Lower leg skin (tissue), 3 donors: ENCODE data around the gene TIAM2.

Experiments used
- POLR2A ChIP-seq, 2 donors: fragments of 450-650 bp; IDR thresholded peaks; one replicate each; pipeline ENCODE4 v1.6.1; 2016 to 2017; ENCODE audit warnings: antibody characterized with exemption in 2 of 2, mild to moderate bottlenecking in 1 of 2, moderate library complexity in 1 of 2
- TF ChIP-seq, protein P1 (sequence below), 3 donors: fragments of 450-650 bp; IDR thresholded peaks; one replicate each; pipeline ENCODE4 v1.5.1; 2016; ENCODE audit warnings: antibody characterized with exemption in 3 of 3, mild to moderate bottlenecking in 3 of 3, moderate library complexity in 2 of 3

DNA sequence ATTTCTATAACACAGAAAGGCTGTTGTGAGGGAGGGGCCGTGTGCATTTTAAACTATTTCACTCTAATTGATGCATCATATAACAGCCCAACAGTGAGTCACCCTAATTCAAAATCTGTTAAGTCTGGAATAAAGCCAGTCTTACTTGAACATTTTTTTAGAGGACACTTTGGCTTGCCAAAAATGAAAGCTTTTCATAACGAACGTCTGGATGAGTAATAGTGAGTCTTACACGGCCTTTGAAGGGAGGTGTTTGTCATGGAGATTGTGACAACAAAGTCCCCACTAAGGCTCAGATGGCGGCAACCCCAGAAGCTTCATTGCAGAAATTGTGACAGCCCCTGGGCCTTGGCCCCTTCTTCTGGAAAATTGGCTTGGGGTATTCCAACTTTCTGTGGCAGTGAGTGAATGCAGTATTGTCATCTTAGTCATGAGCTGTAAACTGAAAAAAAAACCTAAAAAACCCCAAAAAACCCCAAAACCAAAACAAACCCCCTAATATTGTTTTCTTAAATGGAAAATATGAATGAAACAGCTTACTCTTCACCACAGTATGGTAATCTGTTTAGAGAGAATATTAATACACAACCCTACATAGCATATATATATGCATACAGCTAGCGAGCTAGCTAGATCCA lies 176.1 kb downstream of the TIAM2 start:
- TF ChIP-seq, protein P1, sequence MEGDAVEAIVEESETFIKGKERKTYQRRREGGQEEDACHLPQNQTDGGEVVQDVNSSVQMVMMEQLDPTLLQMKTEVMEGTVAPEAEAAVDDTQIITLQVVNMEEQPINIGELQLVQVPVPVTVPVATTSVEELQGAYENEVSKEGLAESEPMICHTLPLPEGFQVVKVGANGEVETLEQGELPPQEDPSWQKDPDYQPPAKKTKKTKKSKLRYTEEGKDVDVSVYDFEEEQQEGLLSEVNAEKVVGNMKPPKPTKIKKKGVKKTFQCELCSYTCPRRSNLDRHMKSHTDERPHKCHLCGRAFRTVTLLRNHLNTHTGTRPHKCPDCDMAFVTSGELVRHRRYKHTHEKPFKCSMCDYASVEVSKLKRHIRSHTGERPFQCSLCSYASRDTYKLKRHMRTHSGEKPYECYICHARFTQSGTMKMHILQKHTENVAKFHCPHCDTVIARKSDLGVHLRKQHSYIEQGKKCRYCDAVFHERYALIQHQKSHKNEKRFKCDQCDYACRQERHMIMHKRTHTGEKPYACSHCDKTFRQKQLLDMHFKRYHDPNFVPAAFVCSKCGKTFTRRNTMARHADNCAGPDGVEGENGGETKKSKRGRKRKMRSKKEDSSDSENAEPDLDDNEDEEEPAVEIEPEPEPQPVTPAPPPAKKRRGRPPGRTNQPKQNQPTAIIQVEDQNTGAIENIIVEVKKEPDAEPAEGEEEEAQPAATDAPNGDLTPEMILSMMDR (IDR thresholded peaks at IDR 0.05), result no peak
- TF ChIP-seq POLR2A (IDR thresholded peaks at IDR 0.05), result no peak
